ENCODE results near the gene TPRG1. TPM values are rescaled to one million over a fixed set of nuclear protein-coding genes. Genes with fewer than 3 reads are reported as not detected.

TPRG1 gene
- total and polyA plus RNA-seq, 9 of the 15 experiments (the other 6 are each of a cell fraction or from before 2014, with no cell fraction given) = 0.01 TPM; not detected in 8

DNA sequence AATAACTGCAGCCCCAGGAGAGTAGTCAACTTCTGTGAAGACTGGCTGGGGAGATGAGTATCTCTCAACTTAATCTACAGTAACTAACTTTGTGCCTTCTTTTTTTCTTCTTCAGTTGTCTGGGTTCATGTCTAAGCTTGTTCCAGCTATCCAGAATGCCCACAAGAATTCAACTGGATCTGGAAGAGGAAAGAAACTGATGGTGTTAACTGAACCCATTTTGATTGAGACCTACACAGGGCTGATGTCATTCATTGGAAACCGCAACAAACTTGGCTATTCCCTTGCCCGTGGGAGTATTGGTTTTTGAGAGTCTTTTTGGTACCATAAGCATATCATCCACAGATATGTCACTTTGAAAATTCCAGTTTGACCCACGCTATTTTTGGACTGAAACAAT is 148.7 kb downstream of the TPRG1 start:
- DNase-seq (ENCODE audit: extremely low read depth in 1 of 4, low spot score in 3 of 4) (no peak), FAIRE-seq (no peak), ATAC-seq (no peak)
- H3K9me3 ChIP-seq (replicated peaks; ENCODE audit: control insufficient read depth, insufficient read depth, low read depth, low read length) = no peaks in the 10 kb centered on the region
- intact Hi-C loops (cut with micrococcal nuclease) (no loop called here), in situ Hi-C loops (cut with MboI) (no loop called here)
- no peaks in the 10 kb centered on the region for H4K20me1 ChIP-seq (replicated peaks; ENCODE audit: control insufficient read depth, insufficient read depth, low read length)
- no peaks in the 10 kb centered on the region for H3K9me1 ChIP-seq (ENCODE audit: control insufficient read depth, insufficient read depth, low read length)
- H3K27ac ChIP-seq (ENCODE audit: extremely low read depth, low read depth, low read length) = no peak overlapping the region
- 0% methylated on average over 3 of the region's 3 CpGs for WGBS (ENCODE audit: insufficient coverage, low coverage, missing lambda C conversion rate)
- POLR2A ChIA-PET = no interaction called here
- no peaks in the 10 kb centered on the region for H3K27me3 ChIP-seq (ENCODE audit: control insufficient read depth in 2 of 2, insufficient read depth in 2 of 2, low read length in 2 of 2)
- no peak overlapping the region for H3K9ac ChIP-seq (ENCODE audit: insufficient read depth in 1 of 2, low read depth in 2 of 2, low read length in 2 of 2)
- H2AFZ ChIP-seq (ENCODE audit: low read depth, low read length) = no peak overlapping the region
- no peak overlapping the region for H3K4me2 ChIP-seq (ENCODE audit: insufficient read depth, low read length)
- no peaks in the 10 kb centered on the region for H3K79me2 ChIP-seq (ENCODE audit: control insufficient read depth, insufficient read depth, low read length)
- CTCF ChIA-PET (ENCODE audit: low intra/inter-chr PET ratio) = no interaction called here
- BruUV-seq (replicated peaks) = no TSS peak
- no peak for TF ChIP-seq BMI1 (IDR thresholded peaks at IDR 0.05; ENCODE audit: low read length)
- TF ChIP-seq, protein P1, sequence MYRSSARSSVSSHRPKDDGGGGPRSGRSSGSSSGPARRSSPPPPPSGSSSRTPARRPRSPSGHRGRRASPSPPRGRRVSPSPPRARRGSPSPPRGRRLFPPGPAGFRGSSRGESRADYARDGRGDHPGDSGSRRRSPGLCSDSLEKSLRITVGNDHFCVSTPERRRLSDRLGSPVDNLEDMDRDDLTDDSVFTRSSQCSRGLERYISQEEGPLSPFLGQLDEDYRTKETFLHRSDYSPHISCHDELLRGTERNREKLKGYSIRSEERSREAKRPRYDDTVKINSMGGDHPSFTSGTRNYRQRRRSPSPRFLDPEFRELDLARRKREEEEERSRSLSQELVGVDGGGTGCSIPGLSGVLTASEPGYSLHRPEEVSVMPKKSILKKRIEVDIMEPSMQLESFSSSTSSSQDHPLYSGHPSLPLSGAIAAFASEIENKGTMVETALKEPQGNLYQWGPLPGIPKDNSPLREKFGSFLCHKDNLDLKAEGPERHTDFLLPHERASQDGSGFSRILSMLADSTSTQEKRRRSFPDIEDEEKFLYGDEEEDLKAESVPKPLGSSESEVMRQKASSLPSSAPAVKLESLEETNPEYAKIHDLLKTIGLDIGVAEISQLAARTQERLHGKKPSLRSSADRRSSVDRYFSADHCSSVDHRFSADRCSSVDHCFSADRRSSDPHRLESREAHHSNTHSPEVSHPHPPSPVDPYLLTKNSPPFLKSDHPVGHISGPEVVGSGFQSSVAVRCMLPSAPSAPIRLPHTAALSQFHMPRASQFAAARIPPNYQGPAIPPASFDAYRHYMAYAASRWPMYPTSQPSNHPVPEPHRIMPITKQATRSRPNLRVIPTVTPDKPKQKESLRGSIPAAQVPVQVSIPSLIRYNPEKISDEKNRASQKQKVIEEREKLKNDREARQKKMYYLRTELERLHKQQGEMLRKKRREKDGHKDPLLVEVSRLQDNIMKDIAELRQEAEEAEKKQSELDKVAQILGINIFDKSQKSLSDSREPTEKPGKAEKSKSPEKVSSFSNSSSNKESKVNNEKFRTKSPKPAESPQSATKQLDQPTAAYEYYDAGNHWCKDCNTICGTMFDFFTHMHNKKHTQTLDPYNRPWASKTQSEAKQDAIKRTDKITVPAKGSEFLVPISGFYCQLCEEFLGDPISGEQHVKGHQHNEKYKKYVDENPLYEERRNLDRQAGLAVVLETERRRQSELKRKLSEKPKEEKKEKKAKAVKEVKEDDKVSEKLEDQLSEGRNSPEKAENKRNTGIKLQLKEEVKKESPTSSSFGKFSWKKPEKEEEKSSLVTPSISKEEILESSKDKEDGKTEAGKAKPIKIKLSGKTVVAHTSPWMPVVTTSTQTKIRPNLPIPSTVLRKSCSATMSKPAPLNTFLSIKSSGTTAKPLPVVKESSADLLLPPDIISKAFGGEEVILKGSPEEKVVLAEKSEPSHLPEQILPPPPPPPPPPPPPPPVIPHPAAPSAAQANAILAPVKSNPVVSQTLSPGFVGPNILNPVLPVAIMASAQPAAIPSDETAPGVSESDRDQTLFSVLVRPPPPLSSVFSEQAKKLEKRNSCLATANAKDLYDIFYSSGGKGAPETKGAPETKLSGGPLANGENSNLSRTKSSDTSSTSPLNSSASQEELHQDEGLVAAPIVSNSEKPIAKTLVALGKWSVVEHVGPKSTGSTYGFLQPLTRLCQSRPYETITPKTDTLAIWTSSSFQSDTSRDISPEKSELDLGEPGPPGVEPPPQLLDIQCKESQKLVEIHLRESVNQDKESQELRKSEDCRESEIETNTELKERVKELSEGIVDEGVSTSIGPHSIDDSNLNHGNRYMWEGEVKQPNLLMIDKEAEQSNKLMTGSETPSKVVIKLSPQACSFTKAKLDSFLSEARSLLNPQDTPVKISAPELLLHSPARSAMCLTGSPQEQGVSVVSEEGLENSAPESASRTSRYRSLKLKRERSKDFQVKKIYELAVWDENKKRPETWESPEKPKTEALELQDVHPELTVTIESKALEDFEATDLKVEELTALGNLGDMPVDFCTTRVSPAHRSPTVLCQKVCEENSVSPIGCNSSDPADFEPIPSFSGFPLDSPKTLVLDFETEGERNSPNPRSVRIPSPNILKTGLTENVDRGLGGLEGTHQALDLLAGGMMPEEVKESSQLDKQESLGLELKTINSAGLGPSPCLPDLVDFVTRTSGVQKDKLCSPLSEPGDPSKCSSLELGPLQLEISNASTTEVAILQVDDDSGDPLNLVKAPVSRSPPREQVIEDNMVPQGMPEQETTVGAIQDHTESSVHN (IDR thresholded peaks at IDR 0.05; ENCODE audit: borderline replicate concordance in 1 of 2, low read depth in 1 of 2) = no peak
- TF ChIP-seq JUND (IDR thresholded peaks at IDR 0.05; ENCODE audit: borderline replicate concordance, low read depth, low read length) = no peak
- TF ChIP-seq JUND (tag; IDR thresholded peaks at IDR 0.05; ENCODE audit: borderline replicate concordance, low read depth, low read length) = no peak
- no peak for TF ChIP-seq HNRNPH1 (optimal IDR thresholded peaks at IDR 0.05; ENCODE audit: low read depth, low read length)
- TF ChIP-seq, protein P2, sequence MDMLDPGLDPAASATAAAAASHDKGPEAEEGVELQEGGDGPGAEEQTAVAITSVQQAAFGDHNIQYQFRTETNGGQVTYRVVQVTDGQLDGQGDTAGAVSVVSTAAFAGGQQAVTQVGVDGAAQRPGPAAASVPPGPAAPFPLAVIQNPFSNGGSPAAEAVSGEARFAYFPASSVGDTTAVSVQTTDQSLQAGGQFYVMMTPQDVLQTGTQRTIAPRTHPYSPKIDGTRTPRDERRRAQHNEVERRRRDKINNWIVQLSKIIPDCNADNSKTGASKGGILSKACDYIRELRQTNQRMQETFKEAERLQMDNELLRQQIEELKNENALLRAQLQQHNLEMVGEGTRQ (CRISPR knock-in tag; IDR thresholded peaks at IDR 0.05) = no peak
- TF ChIP-seq SRSF7 (optimal IDR thresholded peaks at IDR 0.05; ENCODE audit: low read depth, low read length) = no peak
- TF ChIP-seq ZNF79 (CRISPR knock-in tag; IDR thresholded peaks at IDR 0.05; ENCODE audit: low read depth) = no peak
- no peak for TF ChIP-seq ARID1B (IDR thresholded peaks at IDR 0.05)
- TF ChIP-seq, protein P3, sequence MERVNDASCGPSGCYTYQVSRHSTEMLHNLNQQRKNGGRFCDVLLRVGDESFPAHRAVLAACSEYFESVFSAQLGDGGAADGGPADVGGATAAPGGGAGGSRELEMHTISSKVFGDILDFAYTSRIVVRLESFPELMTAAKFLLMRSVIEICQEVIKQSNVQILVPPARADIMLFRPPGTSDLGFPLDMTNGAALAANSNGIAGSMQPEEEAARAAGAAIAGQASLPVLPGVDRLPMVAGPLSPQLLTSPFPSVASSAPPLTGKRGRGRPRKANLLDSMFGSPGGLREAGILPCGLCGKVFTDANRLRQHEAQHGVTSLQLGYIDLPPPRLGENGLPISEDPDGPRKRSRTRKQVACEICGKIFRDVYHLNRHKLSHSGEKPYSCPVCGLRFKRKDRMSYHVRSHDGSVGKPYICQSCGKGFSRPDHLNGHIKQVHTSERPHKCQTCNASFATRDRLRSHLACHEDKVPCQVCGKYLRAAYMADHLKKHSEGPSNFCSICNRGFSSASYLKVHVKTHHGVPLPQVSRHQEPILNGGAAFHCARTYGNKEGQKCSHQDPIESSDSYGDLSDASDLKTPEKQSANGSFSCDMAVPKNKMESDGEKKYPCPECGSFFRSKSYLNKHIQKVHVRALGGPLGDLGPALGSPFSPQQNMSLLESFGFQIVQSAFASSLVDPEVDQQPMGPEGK (CRISPR knock-in tag; IDR thresholded peaks at IDR 0.05; ENCODE audit: borderline replicate concordance) = no peak
- no peak for TF ChIP-seq ZNF644 (tag; IDR thresholded peaks at IDR 0.05; ENCODE audit: low read depth)
- H3K36me3 ChIP-seq (ENCODE audit: control insufficient read depth, insufficient read depth, low read length) = no peaks in the 10 kb centered on the region
- no peaks in the 10 kb centered on the region for H3K4me1 ChIP-seq (replicated peaks in 1 of 2; ENCODE audit: control insufficient read depth in 2 of 2, insufficient read depth in 2 of 2, low read length in 2 of 2)
- H3K4me3 ChIP-seq = no peak overlapping the region

Measured in K562 (cell line).